CD8-positive, alpha-beta memory T cell (primary cell): ENCODE results near the gene TMEM63B. TPM values are rescaled to one million over a fixed set of nuclear protein-coding genes. Genes with fewer than 3 reads are reported as not detected.

ENCODE experiments used
- CTCF ChIA-PET: fragments of 350-600 bp; sonication (Branson Sonifier 250); formaldehyde crosslinking; loops from one replicate; lab custom pipeline; 2021; ENCODE audit warnings: antibody characterized with exemption; lab: Charles Lee
- POLR2A ChIA-PET: fragments of 350-600 bp; sonication (Branson Sonifier 250); formaldehyde crosslinking; loops from one replicate; lab custom pipeline; 2021; ENCODE audit warnings: antibody characterized with exemption; lab: Charles Lee
- DNase-seq, 5 donors: peaks; one replicate each; pipeline versions ENCODE4 v3.0.0 to v3.0.0-alpha.2; 2020 to 2022; ENCODE audit warnings: mixed read lengths in 1 of 5
- H3K27ac ChIP-seq: one replicate; pipeline ENCODE4 v1.7.0; 2013; ENCODE audit warnings: low read depth, mild to moderate bottlenecking, low read length, moderate library complexity
- H3K27me3 ChIP-seq: 2 replicates; pipeline ENCODE4 v1.7.0; 2013; ENCODE audit warnings: low read length, mild to moderate bottlenecking; ENCODE audit not compliant: insufficient read depth, poor library complexity, severe bottlenecking
- H3K36me3 ChIP-seq: 2 replicates; pipeline ENCODE4 v1.7.0; 2013; ENCODE audit warnings: mild to moderate bottlenecking, low read length, moderate library complexity; ENCODE audit not compliant: insufficient read depth
- H3K4me1 ChIP-seq: 2 replicates; pipeline ENCODE4 v1.7.0; 2013; ENCODE audit warnings: mild to moderate bottlenecking, low read length, moderate library complexity; ENCODE audit not compliant: insufficient read depth
- H3K4me3 ChIP-seq: 2 replicates; pipeline ENCODE4 v1.7.0; 2013; ENCODE audit warnings: mild to moderate bottlenecking, low read length
- H3K9me3 ChIP-seq: 2 replicates; pipeline ENCODE4 v1.7.0; 2013; ENCODE audit warnings: mild to moderate bottlenecking, low read length
- H3K27ac Mint-ChIP-seq, 8 donors: one replicate each; pipeline ENCODE4 v1.8.0; 2020 to 2021; ENCODE audit warnings: mixed read lengths in 8 of 8, mild to moderate bottlenecking in 6 of 8, inconsistent platforms in 3 of 8, moderate library complexity in 3 of 8
- H3K27me3 Mint-ChIP-seq, 2 donors: one replicate each; pipeline ENCODE4 v1.8.0; 2020 to 2021; ENCODE audit warnings: mixed read lengths in 2 of 2, mild to moderate bottlenecking in 1 of 2, moderate library complexity in 1 of 2
- H3K36me3 Mint-ChIP-seq, 3 donors: one replicate each; pipeline ENCODE4 v1.8.0; 2020 to 2021; ENCODE audit warnings: mixed read lengths in 3 of 3, inconsistent platforms in 1 of 3, mild to moderate bottlenecking in 1 of 3
- H3K4me1 Mint-ChIP-seq, 3 donors: one replicate each; pipeline ENCODE4 v1.8.0; 2020 to 2021; ENCODE audit warnings: mixed read lengths in 3 of 3, inconsistent platforms in 1 of 3, mild to moderate bottlenecking in 1 of 3
- H3K4me3 Mint-ChIP-seq, 7 donors: one replicate each; pipeline ENCODE4 v1.8.0; 2020 to 2021; ENCODE audit warnings: mixed read lengths in 7 of 7, mild to moderate bottlenecking in 6 of 7, moderate library complexity in 4 of 7, inconsistent platforms in 2 of 7
- H3K9me3 Mint-ChIP-seq, 5 donors: one replicate each; pipeline ENCODE4 v1.8.0; 2020 to 2022; ENCODE audit warnings: mixed read lengths in 5 of 5, mild to moderate bottlenecking in 3 of 5, moderate library complexity in 2 of 5, inconsistent platforms in 1 of 5
- polyA plus RNA-seq: library from polyadenylated mRNA; unstranded; fragments of 300-500 nt; fragmentation: Illumina TruSeq; gene quantifications from one replicate; pipeline ENCODE4 v1.2.3, GENCODE V29; 2021
- total RNA-seq, 2 experiments: library from RNA; stranded (reverse); gene quantifications; one replicate each; pipeline ENCODE4 v1.2.3, GENCODE V29; 2021

The TMEM63B gene
- total and polyA plus RNA-seq, 3 experiments from 2014 or later, result 1.9 to 20.3 (median 18.4) TPM

- Mint-ChIP-seq H3K4me3 (peak overlapping the region in 2 of 7 donors; percentile 25 to 64), H3K4me1 (peaks cover 6 to 11% (median 7%) of the 10 kb centered on the region in 3 donors), H3K9me3 (no peaks in the 10 kb centered on the region), H3K27ac (peak overlapping the region in 2 of 8 donors; percentile 45 to 52), H3K27me3 (no peaks in the 10 kb centered on the region), H3K36me3 (peaks cover 0 to 38% (median 11%) of the 10 kb centered on the region in 3 donors)
- Histone ChIP-seq H3K4me3 (peak overlapping the region; percentile 26), H3K27ac (no peak overlapping the region), H3K9me3 (no peaks in the 10 kb centered on the region), H3K27me3 (no peaks in the 10 kb centered on the region), H3K4me1 (peaks cover 4% of the 10 kb centered on the region), H3K36me3 (peaks cover 10% of the 10 kb centered on the region)
- CTCF ChIA-PET, result interaction anchor here (0.6 to 2.5 kb wide), 12 partner anchors 10 to 404 kb away, joined by 3 to 23 read pairs (median 4); no protein-coding TSS in a partner anchor
- DNase-seq, result peak; percentile 67 to 83 (median 71)
- POLR2A ChIA-PET, result no interaction called here
Observed at GRCh38 chr6:44151348-44152108, 24.2 kb downstream of the TMEM63B start.

DNA sequence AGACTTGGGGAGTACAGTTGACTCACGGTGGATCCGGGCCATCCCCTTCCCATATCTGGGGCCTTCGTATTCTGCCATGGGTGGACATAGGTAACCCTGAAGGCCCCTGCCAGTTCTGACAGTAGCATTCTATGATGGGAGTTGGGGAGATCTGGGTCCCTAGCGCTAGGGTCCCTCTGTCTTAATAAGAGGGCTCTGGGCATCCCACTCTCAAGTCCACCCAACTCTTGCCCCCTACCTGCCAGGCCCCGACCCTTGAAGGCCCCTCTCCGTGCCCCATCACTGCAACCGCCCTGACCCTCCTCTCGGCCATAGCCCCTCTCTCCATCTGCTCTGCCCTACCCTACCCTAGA, 24.7 kb downstream of the TMEM63B start:
- DNase-seq, result no peak
- Mint-ChIP-seq H3K36me3 (peaks cover 0 to 33% (median 11%) of the 10 kb centered on the region in 3 donors), H3K9me3 (no peaks in the 10 kb centered on the region), H3K27ac (no peak overlapping the region), H3K27me3 (peaks cover 0 to 2% of the 10 kb centered on the region in 2 donors), H3K4me1 (peaks cover 6 to 11% (median 7%) of the 10 kb centered on the region in 3 donors), H3K4me3 (peak overlapping the region in 1 of 7 donors; percentile 19)
- Histone ChIP-seq H3K27me3 (no peaks in the 10 kb centered on the region), H3K4me1 (peaks cover 4% of the 10 kb centered on the region), H3K36me3 (peaks cover 10% of the 10 kb centered on the region), H3K27ac (no peak overlapping the region), H3K9me3 (no peaks in the 10 kb centered on the region), H3K4me3 (no peak overlapping the region)
- ChIA-PET CTCF (interaction anchor here (1.2 to 5.8 kb wide), 7 partner anchors 34 to 115 kb away, joined by 3 to 33 read pairs (median 5); no protein-coding TSS in a partner anchor), POLR2A (no interaction called here)

DNA sequence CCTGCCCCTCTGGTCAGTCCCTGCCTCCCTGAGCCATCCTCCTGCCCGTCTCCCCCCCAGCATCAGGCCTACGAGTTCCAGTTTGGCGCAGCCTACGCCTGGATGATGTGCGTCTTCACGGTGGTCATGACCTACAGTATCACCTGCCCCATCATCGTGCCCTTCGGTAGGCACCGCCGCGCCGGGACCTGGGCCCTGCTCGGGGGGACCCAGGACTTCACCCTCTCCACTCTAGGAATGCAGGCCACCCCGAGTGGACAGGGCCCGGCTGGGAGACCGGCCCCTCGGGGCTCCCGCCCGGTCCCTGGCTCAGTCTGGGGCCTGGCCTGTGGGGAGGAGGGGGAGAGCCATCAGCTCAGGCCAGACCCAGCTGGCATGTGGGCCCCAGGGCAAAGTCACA, 25.2 kb downstream of the TMEM63B start:
- H3K27ac Mint-ChIP-seq, result no peak overlapping the region
- POLR2A ChIA-PET, result no interaction called here
- no peak overlapping the region for H3K4me3 ChIP-seq

GRCh38 chr6:44154067-44154466, 26.7 kb downstream of the TMEM63B start:
- H3K36me3 ChIP-seq, result peaks cover 6% of the 10 kb centered on the region
- H3K4me3 Mint-ChIP-seq, result no peak overlapping the region
- peaks cover 6 to 11% (median 7%) of the 10 kb centered on the region in 3 donors for H3K4me1 Mint-ChIP-seq
- DNase-seq, result no peak
- ChIA-PET POLR2A (no interaction called here), CTCF (interaction anchor here (1.0 to 5.8 kb wide), 5 partner anchors 13 to 83 kb away, joined by 3 to 33 read pairs (median 4); no protein-coding TSS in a partner anchor)
- H3K4me1 ChIP-seq, result peaks cover 4% of the 10 kb centered on the region
- no peak overlapping the region for H3K27ac ChIP-seq
- H3K4me3 ChIP-seq, result no peak overlapping the region
- H3K9me3 Mint-ChIP-seq, result no peaks in the 10 kb centered on the region
- no peak overlapping the region for H3K27ac Mint-ChIP-seq
- H3K9me3 ChIP-seq, result no peaks in the 10 kb centered on the region
- no peaks in the 10 kb centered on the region for H3K27me3 ChIP-seq
- H3K27me3 Mint-ChIP-seq, result peaks cover 3 to 4% of the 10 kb centered on the region in 2 donors
- H3K36me3 Mint-ChIP-seq, result peaks cover 0 to 14% (median 6%) of the 10 kb centered on the region in 3 donors

More for the DNA sequence above, 25.2 kb downstream of the TMEM63B start:
- Histone ChIP-seq H3K27me3 (no peaks in the 10 kb centered on the region), H3K36me3 (peaks cover 10% of the 10 kb centered on the region), H3K4me1 (peaks cover 4% of the 10 kb centered on the region), H3K27ac (no peak overlapping the region), H3K9me3 (no peaks in the 10 kb centered on the region)
- CTCF ChIA-PET, result interaction anchor here (0.8 to 5.8 kb wide), 5 partner anchors 13 to 115 kb away, joined by 3 to 33 read pairs (median 3); no protein-coding TSS in a partner anchor
- peaks cover 0 to 3% of the 10 kb centered on the region in 2 donors for H3K27me3 Mint-ChIP-seq
- peaks cover 6 to 11% (median 7%) of the 10 kb centered on the region in 3 donors for H3K4me1 Mint-ChIP-seq
- DNase-seq, result no peak
- no peaks in the 10 kb centered on the region for H3K9me3 Mint-ChIP-seq
- H3K4me3 Mint-ChIP-seq, result no peak overlapping the region
- peaks cover 0 to 28% (median 11%) of the 10 kb centered on the region in 3 donors for H3K36me3 Mint-ChIP-seq

DNA sequence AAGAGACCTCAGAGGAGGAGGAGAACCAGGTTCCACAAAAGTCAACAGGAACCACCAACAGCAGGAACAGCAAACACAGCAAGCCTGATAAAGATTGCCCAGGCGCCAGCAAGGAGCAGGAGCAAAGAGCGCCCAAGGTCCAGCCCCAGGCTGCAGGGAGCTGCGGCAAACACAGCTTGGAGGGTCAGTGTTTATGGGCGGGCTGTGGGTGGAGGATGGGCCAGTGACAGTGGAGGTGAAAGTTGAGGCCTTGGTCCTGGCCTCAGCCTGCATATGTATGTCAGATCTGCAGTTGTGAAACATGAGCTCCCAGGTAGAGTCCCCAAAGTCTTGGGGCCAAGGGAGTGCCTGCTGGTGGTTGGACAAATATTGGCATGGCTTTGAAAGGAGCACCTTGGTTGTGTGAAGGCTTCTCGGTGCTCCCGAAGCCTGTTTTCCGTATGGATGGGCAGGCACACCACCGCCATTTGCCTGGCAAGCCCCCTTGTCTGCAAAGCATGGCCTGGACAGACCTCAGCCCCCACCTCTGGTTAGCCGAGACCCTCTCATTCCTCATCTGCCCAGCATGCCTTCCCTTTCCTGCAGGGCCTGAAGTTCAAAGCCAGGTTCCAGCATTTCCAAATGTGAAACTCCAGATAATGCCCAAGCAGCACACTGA, 29.3 kb downstream of the TMEM63B start:
- H3K27me3 Mint-ChIP-seq, result peaks cover 7 to 9% of the 10 kb centered on the region in 2 donors
- no peak for DNase-seq
- Histone ChIP-seq H3K27me3 (no peaks in the 10 kb centered on the region), H3K4me3 (no peak overlapping the region), H3K4me1 (peaks cover 2% of the 10 kb centered on the region), H3K9me3 (no peaks in the 10 kb centered on the region), H3K27ac (no peak overlapping the region), H3K36me3 (no peaks in the 10 kb centered on the region)
- POLR2A ChIA-PET, result no interaction called here
- no peaks in the 10 kb centered on the region for H3K9me3 Mint-ChIP-seq
- CTCF ChIA-PET, result interaction anchor here (0.8 to 5.8 kb wide), 3 partner anchors 13 to 59 kb away, joined by 3 to 33 read pairs (median 3); no protein-coding TSS in a partner anchor
- H3K36me3 Mint-ChIP-seq, result peaks cover 0 to 2% (median 2%) of the 10 kb centered on the region in 3 donors
- no peak overlapping the region for H3K27ac Mint-ChIP-seq
- H3K4me3 Mint-ChIP-seq, result no peak overlapping the region
- peaks cover 1 to 6% (median 1%) of the 10 kb centered on the region in 3 donors for H3K4me1 Mint-ChIP-seq

DNA sequence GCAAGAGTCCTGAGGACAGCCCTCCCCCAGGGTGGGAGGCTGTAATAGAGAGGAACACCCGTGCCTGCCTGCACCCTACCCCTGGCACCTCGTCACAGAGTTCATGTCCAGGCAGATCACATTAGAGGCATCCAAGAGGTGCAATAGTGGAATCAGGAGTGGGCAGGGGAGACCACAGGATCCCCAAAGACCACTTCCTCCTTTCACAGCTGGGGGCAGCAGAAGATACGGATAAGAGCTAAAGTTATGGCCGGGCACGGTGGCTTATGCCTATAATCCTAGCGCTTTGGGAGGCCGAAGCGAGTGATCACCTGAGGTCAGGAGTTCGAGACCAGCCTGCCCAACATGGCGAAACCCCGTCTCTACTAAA, 29.8 kb downstream of the TMEM63B start:
- no peaks in the 10 kb centered on the region for H3K9me3 Mint-ChIP-seq
- no peak overlapping the region for H3K27ac Mint-ChIP-seq
- no peak for DNase-seq
- peaks cover 0 to 3% (median 0%) of the 10 kb centered on the region in 3 donors for H3K4me1 Mint-ChIP-seq
- no peak overlapping the region for H3K27ac ChIP-seq
- H3K4me1 ChIP-seq, result no peaks in the 10 kb centered on the region
- CTCF ChIA-PET, result interaction anchor here (1.0 to 5.8 kb wide), 2 partner anchors 13 to 60 kb away, joined by 3 to 33 read pairs; no protein-coding TSS in a partner anchor
- POLR2A ChIA-PET, result interaction anchor here (1.2 kb wide), 1 partner anchor 27 kb away, joined by 3 read pairs; no protein-coding TSS in a partner anchor
- peaks cover 8 to 13% of the 10 kb centered on the region in 2 donors for H3K27me3 Mint-ChIP-seq
- H3K36me3 Mint-ChIP-seq, result peaks cover 0 to 2% (median 2%) of the 10 kb centered on the region in 3 donors
- H3K36me3 ChIP-seq, result no peaks in the 10 kb centered on the region
- H3K4me3 ChIP-seq, result no peak overlapping the region
- H3K9me3 ChIP-seq, result no peaks in the 10 kb centered on the region
- no peak overlapping the region for H3K4me3 Mint-ChIP-seq
- no peaks in the 10 kb centered on the region for H3K27me3 ChIP-seq

DNA sequence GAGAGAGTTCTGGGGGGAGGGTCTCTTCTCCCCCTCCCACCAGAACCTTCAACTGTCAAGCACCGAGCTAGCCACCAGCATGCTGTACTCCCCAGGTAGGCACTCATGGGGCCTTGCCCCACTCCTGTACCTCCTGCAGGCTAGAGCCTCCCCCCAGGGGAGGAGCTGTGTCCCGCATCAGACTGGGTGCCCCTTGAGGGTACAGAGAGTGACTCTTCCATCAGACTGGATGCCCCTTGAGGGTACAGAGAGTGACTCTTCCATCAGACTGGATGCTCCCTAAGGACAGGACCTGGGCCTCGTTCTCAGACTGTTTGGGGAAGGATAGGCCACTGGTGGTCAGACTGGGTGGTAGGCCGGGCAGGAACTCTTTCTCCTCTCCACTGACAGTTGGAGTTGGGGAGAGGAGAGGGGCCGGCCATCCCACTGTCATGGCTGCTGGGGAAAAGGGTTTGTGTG, 31.4 kb downstream of the TMEM63B start, which contains the start of gene CAPN11:
CAPN11 (plus strand) TSS at position 51 of the 459 bp plus-strand sequence; CDS start at position 80, 29 bp downstream.
- no peaks in the 10 kb centered on the region for H3K4me1 ChIP-seq
- H3K27ac ChIP-seq, result no peak within 1 kb of the TSS
- no peak within 1 kb of the TSS for H3K4me3 Mint-ChIP-seq
- peaks cover 14 to 23% of the 10 kb centered on the region in 2 donors for H3K27me3 Mint-ChIP-seq
- ChIA-PET POLR2A (no interaction called here), CTCF (no interaction called here)
- peaks cover 0 to 2% (median 0%) of the 10 kb centered on the region in 3 donors for H3K36me3 Mint-ChIP-seq
- no peak for DNase-seq
- H3K27me3 ChIP-seq, result no peaks in the 10 kb centered on the region
- no peaks in the 10 kb centered on the region for H3K9me3 ChIP-seq
- H3K36me3 ChIP-seq, result no peaks in the 10 kb centered on the region
- H3K4me1 Mint-ChIP-seq, result peaks cover 0 to 3% (median 0%) of the 10 kb centered on the region in 3 donors
- H3K9me3 Mint-ChIP-seq, result no peaks in the 10 kb centered on the region
- peak within 1 kb of the TSS in 1 of 8 donors; percentile 57 for H3K27ac Mint-ChIP-seq
- H3K4me3 ChIP-seq, result no peak within 1 kb of the TSS
